ENCODE data around the gene ZFHX2. TPM values are rescaled to one million over a fixed set of nuclear protein-coding genes. Genes with fewer than 3 reads are reported as not detected.

Gene ZFHX2
- total RNA-seq, 1 donor from 2014 or later = 27.3 TPM

- TF ChIP-seq CTCF (IDR thresholded peaks at IDR 0.05; ENCODE audit: insufficient read depth, low read depth, low read length) (no peak), EZH2 (IDR thresholded peaks at IDR 0.05; ENCODE audit: insufficient read depth, low read length) (no peak)
- Mint-ChIP-seq H3K27me3 (ENCODE audit: low read depth, unreplicated experiment) (no peaks in the 10 kb centered on the region), H3K27ac (ENCODE audit: unreplicated experiment) (peak overlapping the region; percentile 53), H3K36me3 (ENCODE audit: low read depth, unreplicated experiment) (peaks cover 7% of the 10 kb centered on the region), H3K4me1 (ENCODE audit: low read depth, unreplicated experiment) (peaks cover 22% of the 10 kb centered on the region), H3K9me3 (ENCODE audit: unreplicated experiment) (no peaks in the 10 kb centered on the region), H3K4me3 (ENCODE audit: unreplicated experiment) (peak overlapping the region; percentile 93)
- no peak overlapping the region for H2AFZ ChIP-seq (ENCODE audit: low read depth, low read length)
- H3K27ac ChIP-seq (ENCODE audit: low read depth, low read length) = no peak overlapping the region
- H3K9ac ChIP-seq (ENCODE audit: low read length) = peak overlapping the region; percentile 25
- FAIRE-seq (no peak), DNase-seq (ENCODE audit: low read depth) (no peak)
- no peaks in the 10 kb centered on the region for H3K9me3 ChIP-seq (ENCODE audit: insufficient read depth, low read depth, low read length)
- peaks cover 3% of the 10 kb centered on the region for H4K20me1 ChIP-seq (ENCODE audit: insufficient read depth, low read length)
- peaks cover 16% of the 10 kb centered on the region for H3K79me2 ChIP-seq (ENCODE audit: insufficient read depth, low read length)
- H3K27me3 ChIP-seq (ENCODE audit: insufficient read depth, low read length) = no peaks in the 10 kb centered on the region
- peaks cover 3% of the 10 kb centered on the region for H3K36me3 ChIP-seq (ENCODE audit: insufficient read depth, low read length)
- no peak overlapping the region for H3K4me3 ChIP-seq (ENCODE audit: insufficient read depth, low read depth, low read length)
- peak overlapping the region; percentile 89 for H3K4me2 ChIP-seq (ENCODE audit: low read length)
- peaks cover 8% of the 10 kb centered on the region for H3K4me1 ChIP-seq (ENCODE audit: insufficient read depth, low read length)
Measured at GRCh38 chr14:23557946-23558345, 6.4 kb upstream of the ZFHX2 start.

- peak overlapping the region; percentile 25 for H3K9ac ChIP-seq (ENCODE audit: low read length)
Measured at GRCh38 chr14:23557521-23557920, 6.0 kb upstream of the ZFHX2 start.

More at GRCh38 chr14:23557521-23557920, 6.0 kb upstream of the ZFHX2 start:
- H3K9me3 ChIP-seq (ENCODE audit: insufficient read depth, low read depth, low read length) = no peaks in the 10 kb centered on the region
- no peak overlapping the region for H2AFZ ChIP-seq (ENCODE audit: low read depth, low read length)
- H3K79me2 ChIP-seq (ENCODE audit: insufficient read depth, low read length) = peaks cover 16% of the 10 kb centered on the region
- peaks cover 8% of the 10 kb centered on the region for H3K4me1 ChIP-seq (ENCODE audit: insufficient read depth, low read length)
- Mint-ChIP-seq H3K4me1 (ENCODE audit: low read depth, unreplicated experiment) (peaks cover 22% of the 10 kb centered on the region), H3K9me3 (ENCODE audit: unreplicated experiment) (no peaks in the 10 kb centered on the region), H3K36me3 (ENCODE audit: low read depth, unreplicated experiment) (peaks cover 7% of the 10 kb centered on the region), H3K27me3 (ENCODE audit: low read depth, unreplicated experiment) (no peaks in the 10 kb centered on the region), H3K27ac (ENCODE audit: unreplicated experiment) (peak overlapping the region; percentile 15), H3K4me3 (ENCODE audit: unreplicated experiment) (peak overlapping the region; percentile 93)
- DNase-seq (ENCODE audit: low read depth) (no peak), FAIRE-seq (no peak)
- H3K4me3 ChIP-seq (ENCODE audit: insufficient read depth, low read depth, low read length) = no peak overlapping the region
- peaks cover 3% of the 10 kb centered on the region for H3K36me3 ChIP-seq (ENCODE audit: insufficient read depth, low read length)
- no peaks in the 10 kb centered on the region for H3K27me3 ChIP-seq (ENCODE audit: insufficient read depth, low read length)
- TF ChIP-seq CTCF (IDR thresholded peaks at IDR 0.05; ENCODE audit: insufficient read depth, low read depth, low read length) = no peak
- no peak for TF ChIP-seq EZH2 (IDR thresholded peaks at IDR 0.05; ENCODE audit: insufficient read depth, low read length)
- peak overlapping the region; percentile 89 for H3K4me2 ChIP-seq (ENCODE audit: low read length)
- H4K20me1 ChIP-seq (ENCODE audit: insufficient read depth, low read length) = peaks cover 3% of the 10 kb centered on the region
- no peak overlapping the region for H3K27ac ChIP-seq (ENCODE audit: low read depth, low read length)

Measured in astrocyte (in vitro differentiated cells and primary cell).